ENCODE results near the gene C17orf113. TPM values are rescaled to one million over a fixed set of nuclear protein-coding genes. Genes with fewer than 3 reads are reported as not detected.

Gene C17orf113
- 0.19 TPM for polyA plus RNA-seq (2012; ENCODE audit: low read depth, missing spikeins)

- peak; percentile 71 for DNase-seq (ENCODE audit: insufficient read length, low spot score)
- TF ChIP-seq POLR2AphosphoS5 (IDR thresholded peaks at IDR 0.05; ENCODE audit: low read depth, low read length) (no peak), TAF1 (IDR thresholded peaks at IDR 0.05; ENCODE audit: low read depth, low read length) (no peak), PAX5 (IDR thresholded peaks at IDR 0.05; ENCODE audit: insufficient read depth, low read length, severe bottlenecking) (no peak), SPI1 (IDR thresholded peaks at IDR 0.05; ENCODE audit: low read depth, low read length) (no peak)
- peak; percentile 54 for FAIRE-seq
Measured at GRCh38 chr17:42050393-42051012, at the start of gene C17orf113. C17orf113 (minus strand) TSS chr17:42050601; CDS start chr17:42043376, 7,225 bp downstream.

GRCh38 chr17:42098730-42099399 lies 48.5 kb upstream of the C17orf113 start:
- no peak for FAIRE-seq
- no peak for DNase-seq (ENCODE audit: insufficient read length, low spot score)

GRCh38 chr17:42097691-42098631 lies 47.6 kb upstream of the C17orf113 start, which contains the start of gene ZNF385C:
ZNF385C (minus strand) TSS chr17:42098473; CDS start chr17:42063056, 35,417 bp downstream.
- DNase-seq (ENCODE audit: insufficient read length, low spot score) (peak; percentile 61), FAIRE-seq (peak; percentile 31)
- TF ChIP-seq PAX5 (IDR thresholded peaks at IDR 0.05; ENCODE audit: insufficient read depth, low read length, severe bottlenecking) (no peak), TAF1 (IDR thresholded peaks at IDR 0.05; ENCODE audit: low read depth, low read length) (no peak), SPI1 (IDR thresholded peaks at IDR 0.05; ENCODE audit: low read depth, low read length) (no peak), POLR2AphosphoS5 (IDR thresholded peaks at IDR 0.05; ENCODE audit: low read depth, low read length) (no peak), POLR2A (IDR thresholded peaks at IDR 0.05; ENCODE audit: low read depth, low read length) (no peak), POU2F2 (IDR thresholded peaks at IDR 0.05; ENCODE audit: low read depth, low read length) (no peak)

More at GRCh38 chr17:42098730-42099399, 48.5 kb upstream of the C17orf113 start:
- TF ChIP-seq TAF1 (IDR thresholded peaks at IDR 0.05; ENCODE audit: low read depth, low read length) (no peak), POLR2A (IDR thresholded peaks at IDR 0.05; ENCODE audit: low read depth, low read length) (no peak), SPI1 (IDR thresholded peaks at IDR 0.05; ENCODE audit: low read depth, low read length) (no peak), POLR2AphosphoS5 (IDR thresholded peaks at IDR 0.05; ENCODE audit: low read depth, low read length) (no peak), POU2F2 (IDR thresholded peaks at IDR 0.05; ENCODE audit: low read depth, low read length) (no peak), PAX5 (IDR thresholded peaks at IDR 0.05; ENCODE audit: insufficient read depth, low read length, severe bottlenecking) (no peak)

- DNase-seq (ENCODE audit: insufficient read length, low spot score) (no peak), FAIRE-seq (no peak)
- TF ChIP-seq PAX5 (IDR thresholded peaks at IDR 0.05; ENCODE audit: insufficient read depth, low read length, severe bottlenecking) (no peak), TAF1 (IDR thresholded peaks at IDR 0.05; ENCODE audit: low read depth, low read length) (no peak), SPI1 (IDR thresholded peaks at IDR 0.05; ENCODE audit: low read depth, low read length) (no peak), POLR2AphosphoS5 (IDR thresholded peaks at IDR 0.05; ENCODE audit: low read depth, low read length) (no peak), POU2F2 (IDR thresholded peaks at IDR 0.05; ENCODE audit: low read depth, low read length) (no peak), POLR2A (IDR thresholded peaks at IDR 0.05; ENCODE audit: low read depth, low read length) (no peak)
Measured at GRCh38 chr17:42096360-42097111, 46.1 kb upstream of the C17orf113 start.

GRCh38 chr17:42094375-42095069 lies 44.1 kb upstream of the C17orf113 start:
- no peak for FAIRE-seq
- TF ChIP-seq POLR2AphosphoS5 (IDR thresholded peaks at IDR 0.05; ENCODE audit: low read depth, low read length) (no peak), POLR2A (IDR thresholded peaks at IDR 0.05; ENCODE audit: low read depth, low read length) (no peak), TAF1 (IDR thresholded peaks at IDR 0.05; ENCODE audit: low read depth, low read length) (no peak), SPI1 (IDR thresholded peaks at IDR 0.05; ENCODE audit: low read depth, low read length) (no peak), POU2F2 (IDR thresholded peaks at IDR 0.05; ENCODE audit: low read depth, low read length) (no peak), PAX5 (IDR thresholded peaks at IDR 0.05; ENCODE audit: insufficient read depth, low read length, severe bottlenecking) (no peak)
- no peak for DNase-seq (ENCODE audit: insufficient read length, low spot score)

GRCh38 chr17:42092939-42093338 lies 42.5 kb upstream of the C17orf113 start:
- DNase-seq (ENCODE audit: insufficient read length, low spot score) (no peak), FAIRE-seq (no peak)
- TF ChIP-seq POU2F2 (IDR thresholded peaks at IDR 0.05; ENCODE audit: low read depth, low read length) (no peak), TAF1 (IDR thresholded peaks at IDR 0.05; ENCODE audit: low read depth, low read length) (no peak), POLR2AphosphoS5 (IDR thresholded peaks at IDR 0.05; ENCODE audit: low read depth, low read length) (no peak), PAX5 (IDR thresholded peaks at IDR 0.05; ENCODE audit: insufficient read depth, low read length, severe bottlenecking) (no peak), SPI1 (IDR thresholded peaks at IDR 0.05; ENCODE audit: low read depth, low read length) (no peak), POLR2A (IDR thresholded peaks at IDR 0.05; ENCODE audit: low read depth, low read length) (no peak)

GRCh38 chr17:42090964-42091790 lies 40.8 kb upstream of the C17orf113 start:
- DNase-seq (ENCODE audit: insufficient read length, low spot score) (no peak), FAIRE-seq (no peak)
- TF ChIP-seq PAX5 (IDR thresholded peaks at IDR 0.05; ENCODE audit: insufficient read depth, low read length, severe bottlenecking) (no peak), SPI1 (IDR thresholded peaks at IDR 0.05; ENCODE audit: low read depth, low read length) (no peak), POLR2A (IDR thresholded peaks at IDR 0.05; ENCODE audit: low read depth, low read length) (no peak), POLR2AphosphoS5 (IDR thresholded peaks at IDR 0.05; ENCODE audit: low read depth, low read length) (no peak), POU2F2 (IDR thresholded peaks at IDR 0.05; ENCODE audit: low read depth, low read length) (no peak), TAF1 (IDR thresholded peaks at IDR 0.05; ENCODE audit: low read depth, low read length) (no peak)
